Testis (tissue), 3 donors: Measurements from ENCODE around the gene CEP295NL. TPM values are rescaled to one million over a fixed set of nuclear protein-coding genes. Genes with fewer than 3 reads are reported as not detected.
A peak's percentile ranks its signal among the peaks of the same experiment; 100 is the strongest.
"Not testable (repeated sequence)": the region's sequence is repeated elsewhere in the genome, so short reads cannot be mapped to it uniquely, and the experiment has no call there.

ENCODE experiments used
- DNase-seq: peaks from one replicate; pipeline ENCODE4 v3.0.0-alpha.2; 2019
- H3K27ac ChIP-seq, 2 donors: fragments of 200-600 bp; sonication (generic); one replicate each; pipeline ENCODE4 v1.5.1; 2019
- H3K27me3 ChIP-seq: fragments of 200-600 bp; sonication (generic); one replicate; pipeline ENCODE4 v1.5.1; 2019
- H3K36me3 ChIP-seq: fragments of 200-600 bp; sonication (generic); one replicate; pipeline ENCODE4 v1.5.1; 2017; ENCODE audit warnings: low read depth; ENCODE audit errors: missing control alignments
- H3K4me1 ChIP-seq: fragments of 200-600 bp; sonication (generic); one replicate; pipeline ENCODE4 v1.5.1; 2019
- H3K4me3 ChIP-seq, 2 donors: fragments of 200-600 bp; sonication (generic); one replicate each; pipeline ENCODE4 v1.5.1; 2017 to 2019
- H3K9me3 ChIP-seq: fragments of 200-600 bp; sonication (generic); one replicate; pipeline ENCODE4 v1.5.1; 2017
- POLR2A ChIP-seq: fragments of 450-650 bp; IDR thresholded peaks from one replicate; pipeline ENCODE4 v1.6.1; 2017; ENCODE audit warnings: antibody characterized with exemption, mild to moderate bottlenecking, moderate library complexity
- WGBS, 2 donors: methylation state at CpG; one replicate each; pipeline ENCODE4 v1.1.5; 2018; 5-methylcytosine and 5-hydroxymethylcytosine counted together
- intact Hi-C: fragments of 100-400 bp; cut with DNase I; formaldehyde crosslinking; loops from one replicate; pipeline ENCODE4 v1.15.1; 2023; ENCODE audit warnings: low total_unique reads
- polyA plus RNA-seq: library from polyadenylated mRNA; stranded (reverse); fragments of 350-450 nt; fragmentation: Illumina TruSeq; extraction: RNeasy Lipid Tissue Mini Kit (QIAGEN cat#74804); gene quantifications from one replicate; pipeline ENCODE4 v1.2.3, GENCODE V29; 2014; ENCODE audit warnings: low read depth, low replicate concordance; ENCODE audit not compliant: insufficient read depth
- total RNA-seq, 2 donors: library from RNA; depleted of rRNA; stranded (reverse); fragments of >200 nt; gene quantifications; one replicate each; pipeline ENCODE4 v1.2.3, GENCODE V29; 2016
- TF ChIP-seq, protein P1 (sequence below), 3 experiments: fragments of 450-650 bp in 2 of 3; fragments of 200-600 bp in 1 of 3; sonication (generic) in 1 of 3; IDR thresholded peaks; one replicate each; pipeline ENCODE4 v1.5.1; 2016 to 2019; ENCODE audit warnings: antibody characterized with exemption in 3 of 3, mild to moderate bottlenecking in 2 of 3, moderate library complexity in 1 of 3

Gene CEP295NL
- total and polyA plus RNA-seq, 3 donors from 2014 or later: 32.3 to 100 (median 77.1) TPM

DNA sequence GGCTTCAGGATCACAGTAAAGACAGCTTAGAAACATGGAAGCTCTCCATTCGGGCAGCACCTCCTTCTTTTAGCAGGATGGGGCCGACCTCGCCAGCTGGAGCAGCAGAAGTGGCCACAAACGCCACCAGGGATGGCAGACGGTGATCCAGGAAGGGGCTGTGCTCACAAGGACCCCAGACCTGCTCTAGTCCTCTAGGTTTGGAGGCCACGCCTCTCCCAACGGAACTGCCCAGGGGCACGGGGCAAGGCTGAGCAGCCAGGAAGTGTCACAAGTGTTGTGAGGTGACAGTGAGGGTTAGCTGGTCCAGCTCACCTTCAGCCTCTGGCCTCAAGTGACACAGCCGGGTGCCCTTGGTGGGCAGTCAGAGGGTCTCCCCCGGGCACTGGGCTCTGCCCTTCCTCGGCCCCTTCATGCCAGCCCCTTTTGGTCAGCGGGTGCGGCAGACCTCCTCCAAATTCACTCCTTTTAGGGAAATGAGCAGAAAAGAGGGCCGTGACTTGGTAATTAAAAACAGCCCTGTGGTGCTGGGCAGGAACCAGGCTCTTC lies 20.4 kb downstream of the CEP295NL start:
- TF ChIP-seq, protein P1, sequence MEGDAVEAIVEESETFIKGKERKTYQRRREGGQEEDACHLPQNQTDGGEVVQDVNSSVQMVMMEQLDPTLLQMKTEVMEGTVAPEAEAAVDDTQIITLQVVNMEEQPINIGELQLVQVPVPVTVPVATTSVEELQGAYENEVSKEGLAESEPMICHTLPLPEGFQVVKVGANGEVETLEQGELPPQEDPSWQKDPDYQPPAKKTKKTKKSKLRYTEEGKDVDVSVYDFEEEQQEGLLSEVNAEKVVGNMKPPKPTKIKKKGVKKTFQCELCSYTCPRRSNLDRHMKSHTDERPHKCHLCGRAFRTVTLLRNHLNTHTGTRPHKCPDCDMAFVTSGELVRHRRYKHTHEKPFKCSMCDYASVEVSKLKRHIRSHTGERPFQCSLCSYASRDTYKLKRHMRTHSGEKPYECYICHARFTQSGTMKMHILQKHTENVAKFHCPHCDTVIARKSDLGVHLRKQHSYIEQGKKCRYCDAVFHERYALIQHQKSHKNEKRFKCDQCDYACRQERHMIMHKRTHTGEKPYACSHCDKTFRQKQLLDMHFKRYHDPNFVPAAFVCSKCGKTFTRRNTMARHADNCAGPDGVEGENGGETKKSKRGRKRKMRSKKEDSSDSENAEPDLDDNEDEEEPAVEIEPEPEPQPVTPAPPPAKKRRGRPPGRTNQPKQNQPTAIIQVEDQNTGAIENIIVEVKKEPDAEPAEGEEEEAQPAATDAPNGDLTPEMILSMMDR (IDR thresholded peaks at IDR 0.05): no peak
- TF ChIP-seq POLR2A: no peak
- peaks cover 66% of the 10 kb centered on the region for H3K4me1 ChIP-seq
- no peak for DNase-seq
- WGBS, 2 donors: 30 to 64% methylated on average over 4 to 14 of the region's 14 CpGs
- intact Hi-C loops: loop anchor here (5.0 kb wide), 2 partner anchors 40 to 90 kb away; no protein-coding TSS in a partner anchor
- no peaks in the 10 kb centered on the region for H3K27me3 ChIP-seq
- no peak overlapping the region for H3K4me3 ChIP-seq
- H3K9me3 ChIP-seq: no peaks in the 10 kb centered on the region
- H3K27ac ChIP-seq: peak overlapping the region; percentile 92 to 93
- no peaks in the 10 kb centered on the region for H3K36me3 ChIP-seq

DNA sequence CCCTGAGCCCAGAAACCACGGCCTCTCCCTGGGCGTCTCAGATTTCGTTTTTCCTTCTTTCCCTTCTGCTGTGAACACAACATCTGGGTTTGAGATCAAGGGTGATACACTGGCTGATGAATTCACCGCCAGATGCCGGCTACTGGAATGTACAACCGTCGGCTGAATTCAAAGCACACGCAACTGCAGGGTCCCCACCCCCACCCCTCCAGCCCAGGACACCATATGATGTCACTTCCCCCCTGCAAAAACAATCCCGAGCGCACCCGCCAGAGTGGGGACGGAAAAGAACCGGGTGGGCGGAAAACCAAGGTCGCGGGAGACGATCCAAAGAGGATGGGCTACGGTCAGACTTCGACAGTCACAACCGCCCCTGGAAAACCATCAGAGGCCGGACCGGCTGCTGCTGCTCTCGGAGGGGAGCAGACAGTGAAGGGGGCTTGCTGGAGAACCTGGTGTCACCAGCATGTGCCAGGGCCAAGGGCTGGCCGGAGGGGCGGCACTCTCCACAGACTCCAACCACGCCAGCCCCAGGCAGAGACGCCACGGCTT lies 23.3 kb downstream of the CEP295NL start:
- H3K4me1 ChIP-seq: peaks cover 67% of the 10 kb centered on the region
- TF ChIP-seq, protein P1 (IDR thresholded peaks at IDR 0.05): no peak
- TF ChIP-seq POLR2A: no peak

DNA sequence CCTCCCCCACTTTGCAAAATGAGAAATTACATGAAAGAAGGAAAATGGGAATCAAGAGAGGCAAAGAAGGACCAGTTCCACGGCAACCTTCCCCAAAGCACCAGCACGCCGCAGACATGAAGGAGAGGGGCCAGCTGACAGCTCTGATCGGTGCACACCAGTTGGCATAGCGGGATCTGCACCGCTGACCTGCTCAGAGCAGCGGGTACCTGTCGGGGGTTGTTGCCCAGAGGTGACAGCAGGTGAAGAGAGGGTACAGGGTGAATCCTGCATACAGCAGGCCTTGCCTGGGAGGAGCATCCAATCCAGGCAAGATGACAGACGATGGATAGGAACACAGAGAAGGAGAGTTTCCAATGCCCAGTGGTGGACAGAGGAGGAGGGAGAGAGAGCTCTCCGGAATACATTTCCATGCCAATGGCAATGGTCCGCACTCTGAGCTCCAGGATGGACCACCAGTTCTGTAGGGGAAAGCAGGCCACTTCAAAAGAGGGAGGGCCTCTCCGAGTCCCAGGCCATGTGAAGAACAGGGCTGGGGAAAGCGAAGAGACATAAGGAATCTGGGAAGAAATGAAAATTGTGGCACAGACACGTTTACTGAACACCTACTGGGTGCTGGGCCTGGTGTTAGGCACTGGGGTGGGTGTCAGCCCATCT lies 24.0 kb downstream of the CEP295NL start:
- Histone ChIP-seq H3K27ac (peak overlapping the region; percentile 91 to 93), H3K4me3 (no peak overlapping the region), H3K27me3 (no peaks in the 10 kb centered on the region), H3K9me3 (no peaks in the 10 kb centered on the region), H3K36me3 (no peaks in the 10 kb centered on the region), H3K4me1 (peaks cover 67% of the 10 kb centered on the region)
- intact Hi-C loops: no loop called here
- DNase-seq: no peak
- 75 to 80% methylated on average over 13 to 14 of the region's 14 CpGs for WGBS, 2 donors
- TF ChIP-seq, protein P1 (IDR thresholded peaks at IDR 0.05): no peak
- TF ChIP-seq POLR2A: no peak

More for the DNA sequence above, 23.3 kb downstream of the CEP295NL start:
- H3K4me3 ChIP-seq: no peak overlapping the region
- peak overlapping the region; percentile 91 to 93 for H3K27ac ChIP-seq
- peak; percentile 66 for DNase-seq
- H3K27me3 ChIP-seq: no peaks in the 10 kb centered on the region
- WGBS, 2 donors: 30 to 34% methylated on average over 19 to 28 of the region's 28 CpGs
- H3K9me3 ChIP-seq: no peaks in the 10 kb centered on the region
- intact Hi-C loops: loop anchor here (5.0 kb wide), 2 partner anchors 43 to 93 kb away; no protein-coding TSS in a partner anchor
- no peaks in the 10 kb centered on the region for H3K36me3 ChIP-seq

DNA sequence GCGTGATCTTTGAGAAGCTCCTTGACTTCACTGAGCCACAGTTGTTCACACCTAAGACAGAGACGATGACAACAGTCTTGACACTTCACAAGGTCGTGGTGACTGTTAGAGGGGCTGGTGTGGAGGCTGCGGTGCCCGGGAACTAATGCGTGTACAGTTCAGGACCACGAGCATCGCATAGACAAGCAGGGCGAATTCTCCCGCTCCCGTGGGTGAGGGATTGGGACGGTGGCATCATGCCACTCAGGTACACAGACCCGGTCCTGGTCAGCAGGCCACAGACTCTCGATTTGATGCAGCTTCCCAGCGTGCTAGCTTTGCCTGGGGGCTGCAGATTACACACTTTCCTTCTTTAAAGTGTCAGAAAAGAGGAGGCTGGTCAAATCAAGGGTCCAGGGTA lies 24.7 kb downstream of the CEP295NL start:
- intact Hi-C loops: no loop called here
- peaks cover 67% of the 10 kb centered on the region for H3K4me1 ChIP-seq
- DNase-seq: no peak
- H3K36me3 ChIP-seq: no peaks in the 10 kb centered on the region
- WGBS, 2 donors: 89 to 93% methylated on average over 15 of the region's 15 CpGs
- TF ChIP-seq POLR2A: no peak
- TF ChIP-seq, protein P1 (IDR thresholded peaks at IDR 0.05): no peak
- H3K9me3 ChIP-seq: no peaks in the 10 kb centered on the region
- H3K4me3 ChIP-seq: no peak overlapping the region
- H3K27ac ChIP-seq: peak overlapping the region in 1 of 2 donors; percentile 93
- no peaks in the 10 kb centered on the region for H3K27me3 ChIP-seq

DNA sequence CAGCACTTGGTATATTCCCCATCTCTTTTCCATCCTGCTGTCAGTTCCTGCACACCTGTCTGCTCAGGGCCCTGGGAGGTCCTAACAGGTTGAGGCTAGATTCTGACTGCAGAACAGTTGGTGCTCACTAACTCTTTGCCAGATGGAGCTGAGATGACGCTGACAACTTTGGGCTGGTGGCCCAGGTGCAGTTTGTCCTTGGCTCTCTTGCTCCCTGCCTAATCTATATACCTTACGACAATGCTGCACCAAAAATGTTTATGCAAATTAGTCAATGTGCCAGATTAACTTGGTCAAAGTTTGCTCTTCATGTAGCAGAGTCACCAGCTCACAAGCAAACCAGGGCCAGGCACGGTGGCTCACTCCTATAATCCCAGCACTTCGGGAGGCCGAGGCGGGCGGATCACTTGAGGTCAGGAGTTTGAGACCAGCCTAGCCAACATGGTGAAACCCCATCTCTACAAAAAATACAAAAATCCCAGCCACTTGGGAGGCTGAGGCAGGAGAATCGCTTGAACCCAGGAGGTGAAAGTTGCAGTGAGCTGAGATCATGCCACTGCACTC lies 26.0 kb downstream of the CEP295NL start:
- 75 to 89% methylated on average over 8 of the region's 8 CpGs for WGBS, 2 donors
- H3K36me3 ChIP-seq, H3K27ac ChIP-seq, H3K4me3 ChIP-seq, DNase-seq, H3K9me3 ChIP-seq, H3K27me3 ChIP-seq, intact Hi-C loops: not testable (repeated sequence)
- peaks cover 55% of the 10 kb centered on the region for H3K4me1 ChIP-seq
